ENCODE data around the gene SFXN4. TPM values are rescaled to one million over a fixed set of nuclear protein-coding genes. Genes with fewer than 3 reads are reported as not detected.
A peak's percentile ranks its signal among the peaks of the same experiment; 100 is the strongest.

Gene SFXN4
- total RNA-seq, 1 experiment from 2014 or later: 67.0 TPM

DNA sequence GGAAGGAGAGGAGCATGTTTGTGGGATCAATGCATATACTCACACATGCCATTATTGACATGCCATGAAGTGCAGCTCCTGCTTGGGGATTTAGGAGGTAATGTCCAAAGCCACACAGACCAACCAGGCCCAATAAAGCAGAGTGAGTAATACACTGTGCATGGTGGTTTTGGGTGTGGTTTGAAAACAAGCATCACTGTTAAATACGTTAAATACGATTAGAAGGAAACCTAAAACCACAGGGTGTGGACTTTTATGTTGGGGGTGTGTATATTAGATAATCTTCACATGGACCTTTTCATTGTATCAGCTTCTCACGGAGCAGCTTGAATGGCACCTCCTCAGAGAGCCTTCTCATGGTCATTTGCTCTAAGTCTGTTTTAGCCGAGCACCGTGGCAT lies 74.5 kb downstream of the SFXN4 start:
- POLR2A ChIA-PET: interaction anchor here (0.5 kb wide), 1 partner anchor 8 kb away, joined by 3 read pairs; no protein-coding TSS in a partner anchor
- ATAC-seq: 0 out of 2 replicates have a peak, but pooled peaks have one; percentile 32

More for the DNA sequence above, 74.5 kb downstream of the SFXN4 start:
- H3K36me3 ChIP-seq (ENCODE audit: control insufficient read depth, insufficient read depth, low read length): no peaks in the 10 kb centered on the region
- no peak overlapping the region for H3K27ac ChIP-seq (ENCODE audit: low read length)
- BruUV-seq (replicated peaks): no TSS peak
- intact Hi-C loops (cut with micrococcal nuclease; ENCODE audit: unreplicated experiment) (no loop called here), in situ Hi-C loops (cut with HindIII; ENCODE audit: low pct_unique_long_range_greater_than_20kb, low sequenced_read_pairs) (no loop called here)
- no peak for DNase-seq (ENCODE audit: low read depth, low spot score)
- no peaks in the 10 kb centered on the region for H3K27me3 ChIP-seq (ENCODE audit: control insufficient read depth, insufficient read depth, low read length)
- TF ChIP-seq TCF7L2 (IDR thresholded peaks at IDR 0.05; ENCODE audit: low read depth, low read length): no peak
- no peaks in the 10 kb centered on the region for H3K9me3 ChIP-seq (ENCODE audit: control insufficient read depth, insufficient read depth, low read depth, low read length)
- no peak overlapping the region for H3K4me3 ChIP-seq (ENCODE audit: low read depth in 2 of 2, low read length in 2 of 2)
- H3K4me1 ChIP-seq (ENCODE audit: control insufficient read depth, insufficient read depth, low read length): no peaks in the 10 kb centered on the region
- CTCF ChIA-PET: no interaction called here

Other genes starting within 250 kb of the SFXN4 start
- gene NANOS1, start 136.0 kb downstream of the SFXN4 start, total RNA-seq (2021; ENCODE audit: unreplicated experiment): 18.0 TPM
- gene EIF3A, start 84.9 kb downstream of the SFXN4 start, total RNA-seq (2021; ENCODE audit: unreplicated experiment): 214 TPM
- 72.8 TPM for gene DENND10, start 61.6 kb downstream of the SFXN4 start, total RNA-seq (2021; ENCODE audit: unreplicated experiment)
- 235 TPM for gene PRDX3, start 13.1 kb upstream of the SFXN4 start, total RNA-seq (2021; ENCODE audit: unreplicated experiment)
- gene GRK5, start 41.9 kb upstream of the SFXN4 start, total RNA-seq (2021; ENCODE audit: unreplicated experiment): 29.0 TPM

Data from Panc1 (cell line).